ENCODE results near the gene BICDL2. TPM values are rescaled to one million over a fixed set of nuclear protein-coding genes. Genes with fewer than 3 reads are reported as not detected.
A peak's percentile ranks its signal among the peaks of the same experiment; 100 is the strongest.

BICDL2 gene
- total and polyA plus RNA-seq, 9 of the 15 experiments (the other 6 are each of a cell fraction or from before 2014, with no cell fraction given): 0.09 to 0.28 (median 0.09) TPM; not detected in 6

GRCh38 chr16:3003582-3004270, 33.0 kb downstream of the BICDL2 start (continued):
- TF ChIP-seq POLR2G (IDR thresholded peaks at IDR 0.05; ENCODE audit: low read depth, low read length) (peak; percentile 63), RBM17 (IDR thresholded peaks at IDR 0.05; ENCODE audit: borderline replicate concordance, low read depth, low read length) (no peak), CSDE1 (IDR thresholded peaks at IDR 0.05) (no peak), E2F5 (CRISPR knock-in tag; IDR thresholded peaks at IDR 0.05) (no peak), ZNF239 (CRISPR knock-in tag; IDR thresholded peaks at IDR 0.05) (no peak), STAT6 (CRISPR knock-in tag; IDR thresholded peaks at IDR 0.05) (no peak), ZNF584 (CRISPR knock-in tag; IDR thresholded peaks at IDR 0.05; ENCODE audit: low read depth) (no peak), ETS1 (conservative IDR thresholded peaks at IDR 0.05; ENCODE audit: control insufficient read depth, low read depth, low read length) (no peak), ZNF407 (IDR thresholded peaks at IDR 0.05; ENCODE audit: low read depth) (no peak), ZNF175 (CRISPR knock-in tag; IDR thresholded peaks at IDR 0.05; ENCODE audit: low read depth) (no peak), KAT8 (IDR thresholded peaks at IDR 0.05; ENCODE audit: low read depth) (no peak), ZNF316 (IDR thresholded peaks at IDR 0.05) (no peak)

All from K562 (cell line).